ENCODE results near the gene CXCL1.

DNA sequence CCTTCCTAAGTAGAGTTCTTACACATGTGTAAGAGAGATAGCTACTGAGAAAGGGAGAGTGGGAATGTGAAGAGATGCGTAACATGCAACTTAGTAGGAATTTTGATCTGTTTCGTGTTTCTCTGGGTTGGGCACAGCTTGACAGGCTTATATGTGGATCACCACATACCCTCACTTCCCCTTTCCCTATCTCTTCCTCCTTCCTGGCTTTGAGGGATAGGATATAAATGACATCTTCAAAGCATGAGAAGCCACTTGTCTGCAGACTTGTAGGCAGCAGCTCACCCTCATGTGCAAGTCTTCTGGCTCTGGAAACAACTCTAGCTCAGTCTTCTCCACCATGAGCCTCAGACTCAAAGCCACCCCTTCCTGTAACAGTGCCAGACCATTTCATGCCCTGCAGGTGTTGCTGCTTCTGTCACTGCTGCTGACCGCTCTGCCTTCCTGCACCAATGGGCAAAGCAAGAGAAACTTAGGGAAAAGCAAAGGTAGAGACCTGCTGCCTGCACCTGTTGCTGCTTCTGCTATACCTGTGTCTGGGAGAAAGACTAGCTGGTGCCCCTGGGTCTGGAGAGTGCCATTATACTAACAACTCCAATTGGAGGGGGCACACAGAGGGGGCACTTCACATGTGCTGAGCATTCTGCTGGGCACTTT is 21.5 kb upstream of the CXCL1 start:
- TF ChIP-seq POLR2AphosphoS5 (IDR thresholded peaks at IDR 0.05; ENCODE audit: low read depth, low read length) (no peak), POLR2A (IDR thresholded peaks at IDR 0.05; ENCODE audit: low read depth, low read length) (no peak), TAF1 (IDR thresholded peaks at IDR 0.05; ENCODE audit: borderline replicate concordance, low read depth, low read length) (no peak)

Measured in GM12892 (cell line).